ENCODE data around the gene DMD.
"Not testable (repeated sequence)": the region's sequence is repeated elsewhere in the genome, so short reads cannot be mapped to it uniquely, and the experiment has no call there.

Gene DMD

DNA sequence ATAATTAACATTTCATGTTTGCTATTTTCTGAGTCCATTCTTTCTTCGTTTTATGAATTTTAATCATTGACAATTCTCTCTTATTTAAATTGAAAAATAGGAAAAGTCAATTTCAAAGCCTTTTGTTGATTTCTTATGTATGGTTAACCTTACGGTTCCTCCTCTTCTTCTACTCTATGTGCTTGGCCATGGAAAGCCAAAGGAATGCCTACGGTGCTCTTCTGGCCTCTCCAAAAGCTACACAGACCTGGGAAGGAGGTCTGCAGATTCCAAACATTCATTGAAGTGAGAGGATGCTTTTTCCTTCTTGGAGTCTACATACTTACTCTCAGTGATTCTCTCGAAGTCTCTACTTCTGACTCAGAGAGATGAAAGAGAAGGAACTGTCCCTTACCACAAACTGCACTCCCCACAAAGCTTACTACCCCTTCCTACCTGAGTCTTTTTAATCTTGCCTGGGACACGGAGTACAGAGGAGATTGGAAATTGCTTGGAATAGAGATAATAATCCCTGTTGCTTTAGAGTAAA lies 1276.4 kb downstream of the DMD start:
- no peak for DNase-seq

DNA sequence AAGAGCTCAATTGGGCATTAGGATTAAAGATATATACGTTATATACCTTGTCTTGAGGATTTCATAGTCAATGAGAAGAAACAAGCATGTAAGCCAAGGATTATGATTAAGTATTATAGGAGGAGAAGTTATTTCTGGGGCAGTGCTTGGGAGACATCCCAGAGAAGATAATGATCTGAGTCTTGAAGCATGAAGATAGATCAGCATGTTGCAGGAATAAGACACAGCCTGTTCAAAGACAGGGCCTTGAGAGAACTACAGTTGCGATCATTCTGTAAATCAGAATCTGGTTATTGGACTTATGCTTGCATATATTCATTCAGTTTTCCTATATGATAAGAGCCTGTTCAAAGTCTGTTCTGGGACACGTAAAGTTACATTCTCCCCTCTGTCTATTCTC lies 1277.3 kb downstream of the DMD start:
- DNase-seq = no peak

DNA sequence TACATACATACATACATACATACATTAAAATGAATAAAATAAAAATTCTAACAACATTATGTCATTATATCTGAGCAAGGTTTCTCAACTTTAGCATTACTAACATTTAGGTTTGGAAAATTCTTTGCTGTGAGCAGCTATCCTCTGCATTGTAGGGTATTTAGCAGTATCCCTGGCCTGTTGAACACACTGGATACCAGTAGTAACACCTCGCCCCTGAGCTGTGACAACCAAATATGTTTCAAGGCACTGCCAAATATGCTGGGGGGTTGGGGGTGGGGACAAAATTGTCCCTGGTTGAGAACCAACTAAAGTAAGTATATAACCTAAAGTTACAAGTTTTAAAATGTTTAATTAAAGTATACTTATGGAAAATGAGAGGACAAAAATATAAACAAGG lies 1278.6 kb downstream of the DMD start:
- DNase-seq = no peak

DNA sequence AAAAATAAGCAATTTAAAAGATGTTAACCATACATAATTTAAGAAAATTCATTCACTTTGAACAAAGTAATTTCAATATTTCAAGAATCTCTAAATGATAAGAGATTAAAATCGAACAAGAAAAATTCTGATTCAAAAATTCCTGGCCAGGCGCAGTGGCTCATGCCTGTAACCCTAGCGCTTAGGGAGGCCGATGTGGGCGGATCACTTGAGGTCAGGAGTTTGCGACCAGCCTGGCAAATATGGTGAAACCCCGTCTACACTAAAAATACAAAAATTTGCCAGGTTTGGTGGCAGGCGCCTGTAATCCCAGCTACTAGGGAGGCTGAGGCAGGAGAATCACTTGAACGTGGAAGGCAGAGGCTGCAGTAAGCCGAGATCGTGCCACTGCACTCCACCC lies 1279.0 kb downstream of the DMD start:
- DNase-seq = not testable (repeated sequence)

DNA sequence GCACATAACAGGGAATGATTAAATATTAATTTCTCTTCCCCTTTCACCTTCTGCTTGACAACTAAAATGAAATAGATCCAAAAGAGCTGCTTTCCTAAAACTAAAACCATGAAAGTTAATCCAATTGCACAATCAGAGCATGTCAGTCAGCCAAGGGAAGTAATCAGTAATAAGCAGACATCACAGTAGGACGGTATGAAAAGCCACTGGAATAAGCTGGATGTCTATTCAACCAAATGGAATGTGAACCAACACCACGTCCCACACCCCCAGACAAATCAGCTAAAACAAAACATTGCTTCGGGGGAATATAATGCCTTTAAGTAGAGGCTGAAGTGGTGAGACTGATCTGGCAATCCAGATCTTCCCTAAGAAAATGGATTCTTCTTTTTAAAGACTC lies 1280.1 kb downstream of the DMD start:
- DNase-seq = no peak

DNA sequence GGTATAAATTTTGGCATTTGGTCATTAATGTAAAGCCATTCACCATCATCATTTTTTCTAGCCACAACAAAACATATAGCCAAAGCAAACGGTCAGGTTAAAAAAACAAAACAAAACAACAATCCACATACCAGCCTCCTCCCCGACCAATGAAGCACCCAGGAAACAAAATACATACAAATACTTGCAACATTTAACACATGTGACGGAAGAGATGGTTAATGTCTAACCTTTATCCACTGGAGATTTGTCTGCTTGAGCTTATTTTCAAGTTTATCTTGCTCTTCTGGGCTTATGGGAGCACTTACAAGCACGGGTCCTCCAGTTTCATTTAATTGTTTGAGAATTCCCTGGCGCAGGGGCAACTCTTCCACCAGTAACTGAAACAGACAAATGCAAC lies 1282.0 kb downstream of the DMD start:
- DNase-seq = no peak

DNA sequence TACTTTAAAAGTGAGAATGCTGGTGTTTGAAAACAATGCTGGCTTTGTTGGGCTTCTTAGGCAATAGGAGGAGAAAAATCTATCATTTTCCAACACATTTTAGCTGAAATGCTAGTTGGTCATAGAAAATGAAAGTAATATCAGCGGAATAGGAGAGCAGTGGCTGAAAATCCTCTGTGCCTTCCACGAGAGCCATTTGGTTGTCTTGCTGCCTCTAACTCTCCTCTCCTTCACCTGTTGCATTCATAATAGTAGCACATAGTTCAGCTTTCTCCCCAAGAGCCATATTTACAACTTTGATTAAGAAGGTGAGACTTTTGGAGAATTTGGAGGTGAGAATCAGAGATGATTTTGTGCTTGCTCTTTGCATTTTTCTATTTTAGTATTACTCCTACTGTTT lies 1290.1 kb downstream of the DMD start:
- no peak for DNase-seq

DNA sequence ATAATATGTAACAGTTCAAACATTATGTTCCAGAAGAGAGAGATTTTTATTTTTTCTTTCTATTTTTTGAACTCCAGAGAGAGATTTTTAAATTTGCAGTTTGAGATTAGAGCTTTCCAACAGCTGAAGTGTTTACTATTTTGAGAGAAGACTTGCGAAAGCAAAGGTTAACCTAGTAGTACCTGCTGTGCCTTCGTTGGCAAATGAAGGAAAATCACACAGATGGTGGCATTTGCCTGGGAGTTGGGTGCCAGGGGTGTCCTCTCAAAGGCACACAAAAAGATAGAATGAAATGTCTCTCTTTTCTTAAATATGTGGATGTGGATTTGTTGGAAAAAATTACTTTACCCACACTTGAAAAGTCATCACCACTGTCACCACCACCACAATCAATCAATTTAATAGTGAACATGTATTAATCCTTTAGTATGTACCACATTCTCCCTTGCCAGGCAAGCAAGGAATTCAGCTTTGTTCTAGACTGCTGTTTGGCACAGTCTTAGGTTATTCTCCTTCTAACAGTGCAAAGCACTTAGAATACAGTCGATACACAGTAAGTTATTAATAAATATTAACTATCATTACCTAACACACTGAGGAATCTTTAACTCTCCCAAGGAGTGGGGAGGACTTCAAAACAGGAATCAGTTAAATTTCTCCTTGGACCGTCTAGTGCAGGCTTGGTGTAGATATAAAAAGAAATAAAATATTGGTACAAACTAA lies 1301.3 kb downstream of the DMD start:
- no peak for DNase-seq

DNA sequence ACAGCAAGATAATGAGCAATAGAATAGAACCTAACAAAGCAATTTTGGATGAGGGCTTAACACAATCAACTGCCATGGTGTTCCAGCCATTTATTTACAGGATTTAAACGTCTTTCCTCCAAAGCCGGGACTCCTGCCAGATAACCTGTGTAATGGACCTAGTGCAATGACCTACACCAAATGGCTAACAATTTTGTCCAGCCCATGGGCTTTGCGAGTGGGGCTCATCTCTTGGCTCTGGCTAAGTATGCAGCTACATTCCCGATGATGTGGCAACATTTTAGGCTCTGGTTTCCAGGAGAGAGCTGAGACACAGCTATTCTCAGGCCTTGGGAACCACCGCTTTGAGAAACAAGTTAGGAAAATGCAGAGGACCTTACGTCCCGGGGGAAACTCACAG lies 1317.2 kb downstream of the DMD start:
- DNase-seq = no peak

DNA sequence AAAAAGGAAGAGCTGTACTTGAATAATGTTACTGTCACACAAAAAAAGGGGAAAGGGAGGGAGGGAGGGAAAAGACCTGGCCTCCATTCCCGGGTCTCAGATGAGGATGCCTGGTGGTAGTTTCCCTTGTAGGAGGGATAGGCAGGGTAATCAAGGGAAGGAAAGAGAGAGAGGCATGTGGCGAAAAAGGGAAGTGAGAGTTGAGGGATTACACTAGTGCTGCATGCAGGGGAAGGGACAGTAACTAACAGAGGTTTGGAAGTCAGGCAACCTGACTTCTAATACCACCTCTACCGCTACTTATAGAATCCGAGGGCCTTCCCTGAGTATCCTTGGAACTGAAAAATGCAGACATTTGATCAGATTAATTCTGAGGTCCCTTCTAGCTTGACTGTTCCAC lies 1317.8 kb downstream of the DMD start:
- DNase-seq = no peak

DNA sequence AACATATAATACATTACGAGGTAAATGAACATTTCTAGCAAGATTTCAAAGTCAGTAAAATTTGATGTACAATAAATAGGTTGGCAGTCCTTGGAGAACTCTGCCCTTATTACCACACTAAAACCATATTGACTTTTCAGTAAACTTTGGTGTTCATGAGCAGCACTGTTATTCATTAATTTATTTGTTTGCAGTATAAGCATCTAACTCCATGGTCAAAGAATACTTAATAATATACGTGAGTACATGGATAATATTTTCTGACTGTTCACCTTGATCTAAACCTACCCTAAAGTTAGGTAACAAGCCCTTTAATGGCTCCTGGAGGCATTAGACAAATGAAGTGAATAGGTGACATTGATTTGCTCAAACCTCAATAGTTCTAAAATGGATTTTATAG lies 1322.3 kb downstream of the DMD start:
- DNase-seq = no peak

DNA sequence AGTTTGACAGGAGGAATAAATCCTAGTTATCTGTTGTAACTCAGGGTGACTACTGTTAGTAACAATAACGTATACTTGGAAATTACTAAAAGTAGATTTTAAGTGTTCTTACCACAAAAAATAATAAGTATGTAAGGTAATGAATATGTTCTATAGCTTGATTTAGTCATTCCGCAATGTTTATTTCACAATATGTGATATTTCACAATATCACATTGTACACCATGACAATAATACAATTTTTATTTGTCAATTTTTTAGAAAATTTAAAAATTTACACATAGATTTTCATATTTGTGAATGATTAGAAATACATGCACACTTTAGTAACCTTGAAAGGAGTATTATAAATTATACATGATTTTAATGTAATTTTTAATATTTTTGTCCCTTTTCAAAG lies 1326.8 kb downstream of the DMD start:
- no peak for DNase-seq

DNA sequence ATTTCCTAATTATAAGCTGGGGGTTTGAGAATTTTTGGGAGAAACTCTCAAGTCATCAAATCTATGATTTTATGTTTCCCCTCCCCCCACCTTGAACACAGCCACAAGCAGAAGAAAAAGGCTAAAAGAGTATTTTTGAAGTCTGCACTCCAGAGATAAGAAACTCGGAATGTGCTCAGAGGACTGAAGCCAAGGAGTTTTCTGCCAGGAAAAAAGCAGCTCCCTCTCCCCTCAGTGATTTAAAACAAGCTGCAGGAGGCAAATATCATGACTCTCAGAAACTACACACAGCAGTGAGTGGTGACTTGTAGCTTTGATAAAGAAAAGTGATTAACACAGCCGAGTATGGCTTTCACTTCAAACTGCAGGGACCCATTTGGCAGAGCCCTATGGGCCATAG lies 1339.3 kb downstream of the DMD start:
- no peak for DNase-seq

DNA sequence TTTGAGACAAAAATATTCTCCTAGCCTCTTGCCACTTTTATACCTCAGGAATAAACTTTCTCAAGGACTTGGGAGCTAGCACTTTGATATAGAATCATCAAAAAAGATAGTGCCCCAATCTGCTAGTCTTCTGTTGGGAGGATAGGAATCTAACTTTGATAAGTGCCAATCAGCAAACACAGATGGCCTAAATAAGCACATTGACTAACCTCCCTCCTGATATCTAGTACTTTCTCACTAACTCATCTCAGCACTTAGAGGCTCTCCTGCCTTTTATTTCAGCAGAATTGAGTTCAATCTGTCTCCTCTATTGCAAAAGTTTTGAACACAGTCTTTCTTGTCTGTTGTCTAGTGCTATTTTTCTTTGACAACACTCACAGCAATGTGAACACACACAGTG lies 1341.1 kb downstream of the DMD start:
- no peak for DNase-seq

DNA sequence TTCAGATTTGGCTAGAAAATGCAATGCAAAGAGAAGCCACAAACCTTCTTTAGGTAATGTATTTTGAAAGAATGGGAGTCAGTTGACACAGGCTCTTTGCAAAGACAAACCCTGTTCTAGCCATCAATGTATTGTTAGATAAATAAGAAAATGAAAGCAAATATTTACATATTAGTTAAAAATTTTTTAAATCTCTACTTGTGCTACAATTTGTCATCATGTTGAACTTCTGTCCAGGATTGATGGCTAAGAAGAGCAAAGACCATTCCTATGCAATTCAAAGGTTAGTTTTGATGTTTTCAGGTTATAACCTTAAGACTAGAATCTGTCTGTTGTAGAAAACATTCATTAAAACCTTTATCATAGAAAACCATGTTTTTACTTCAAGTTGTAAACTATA lies 1350.7 kb downstream of the DMD start:
- DNase-seq = no peak

DNA sequence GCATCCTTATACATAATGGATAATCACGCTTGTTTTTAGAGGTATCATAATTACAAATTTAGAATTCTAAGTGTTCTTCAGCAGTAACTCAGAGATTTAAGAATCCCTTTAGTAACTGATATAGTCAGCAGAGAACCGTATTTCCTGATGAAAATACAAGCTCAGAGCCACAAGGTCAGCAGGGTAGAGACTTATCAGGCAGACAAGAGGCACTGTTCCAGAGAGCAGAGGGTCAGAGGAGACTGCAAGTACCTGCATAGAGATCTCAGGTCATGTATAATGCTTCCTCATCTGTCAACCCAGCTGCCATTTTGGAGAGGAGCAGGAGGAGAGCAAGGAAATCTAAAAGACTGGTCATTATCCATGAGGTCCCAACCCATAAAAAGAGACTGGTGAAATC lies 1352.4 kb downstream of the DMD start:
- no peak for DNase-seq

DNA sequence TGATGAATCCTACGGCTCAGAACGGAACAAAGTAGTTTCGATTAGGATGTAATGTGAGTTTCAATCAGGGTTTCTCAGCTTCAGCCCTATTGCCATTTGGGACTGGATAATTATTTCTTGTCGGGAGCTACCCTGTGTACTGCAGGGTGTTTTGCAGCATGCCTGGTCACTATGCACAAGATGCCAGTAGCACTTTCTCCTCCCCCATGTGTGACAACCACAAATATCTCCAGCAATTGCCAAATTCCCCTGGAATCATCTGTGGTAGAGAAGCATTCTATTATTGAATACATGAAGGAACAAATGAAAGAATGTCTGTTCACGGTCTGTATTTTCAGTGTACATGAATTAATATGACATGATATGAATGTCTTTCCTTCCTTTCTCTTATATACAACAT lies 1356.6 kb downstream of the DMD start:
- DNase-seq = no peak

DNA sequence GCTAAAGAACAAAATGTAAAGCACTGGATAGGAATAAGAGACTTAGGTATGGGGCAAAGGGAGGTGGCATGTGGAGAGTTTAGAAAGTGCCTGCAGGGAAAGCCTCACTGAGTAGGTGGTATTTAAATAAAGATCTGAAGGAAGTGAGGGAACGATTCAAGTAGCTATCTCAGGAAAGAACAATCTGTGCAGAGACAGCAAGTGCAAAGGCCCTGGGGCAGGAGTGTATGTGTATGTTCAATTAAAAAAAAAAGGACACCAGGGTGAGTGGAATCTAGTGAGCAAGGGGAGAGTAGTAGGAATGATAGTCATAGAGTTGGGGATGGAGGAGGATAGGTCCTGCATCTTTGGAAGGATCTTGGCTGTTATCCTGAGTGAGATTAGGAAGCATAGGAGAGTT lies 1359.6 kb downstream of the DMD start:
- DNase-seq = no peak

DNA sequence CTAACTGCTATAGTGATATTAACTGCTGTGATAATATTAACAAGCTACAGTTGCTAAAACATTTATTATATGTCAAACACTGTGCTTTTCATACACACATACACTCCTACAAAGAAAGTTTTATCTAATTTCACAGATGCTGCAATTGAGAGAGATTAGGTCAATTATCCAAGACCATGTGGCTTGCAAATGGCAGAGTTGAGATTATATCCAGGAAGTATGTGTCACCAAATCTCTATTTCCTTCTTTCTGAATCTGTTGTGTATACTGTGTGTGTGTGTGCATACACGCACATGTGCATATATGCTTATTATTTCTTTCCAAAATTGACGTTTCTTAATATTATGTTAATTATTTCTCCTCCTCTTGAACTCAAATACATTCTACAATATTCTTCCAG lies 1363.6 kb downstream of the DMD start:
- no peak for DNase-seq

DNA sequence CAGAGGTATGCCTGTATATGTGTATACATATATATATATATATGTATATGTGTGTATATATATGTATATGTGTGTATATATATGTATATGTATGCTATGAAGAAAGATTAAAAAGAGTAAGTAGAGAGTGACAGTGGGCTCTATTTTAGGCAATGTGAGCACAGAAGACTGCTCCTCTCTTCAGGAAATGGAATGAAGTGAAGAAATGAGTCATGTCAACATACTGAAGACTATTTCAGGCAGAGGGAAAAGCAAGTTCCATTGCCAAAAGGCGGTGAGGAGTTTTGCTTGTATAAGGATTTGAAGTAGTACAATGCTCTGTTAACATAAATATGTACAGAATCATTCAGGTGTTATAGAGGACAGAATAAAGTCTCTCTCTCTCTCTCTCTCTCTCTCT lies 1366.3 kb downstream of the DMD start:
- no peak for DNase-seq

DNA sequence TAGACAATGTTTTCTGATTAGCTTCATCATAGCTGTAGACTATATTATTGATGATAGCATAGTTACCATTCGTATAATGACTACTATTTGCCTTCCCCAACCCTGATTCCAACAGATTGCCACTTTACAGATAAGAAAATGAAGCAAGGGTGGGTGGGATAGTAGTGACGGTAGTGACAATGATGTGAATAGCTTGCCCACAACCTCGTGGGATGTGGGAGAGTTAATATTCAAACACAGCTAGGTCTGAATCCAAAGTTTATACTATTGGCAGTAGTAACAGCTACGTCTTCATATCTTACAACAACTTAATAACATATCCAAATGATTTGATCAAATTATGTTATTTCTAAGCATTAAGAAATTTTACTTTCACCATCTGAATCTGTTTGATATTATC lies 1372.7 kb downstream of the DMD start:
- DNase-seq = no peak

DNA sequence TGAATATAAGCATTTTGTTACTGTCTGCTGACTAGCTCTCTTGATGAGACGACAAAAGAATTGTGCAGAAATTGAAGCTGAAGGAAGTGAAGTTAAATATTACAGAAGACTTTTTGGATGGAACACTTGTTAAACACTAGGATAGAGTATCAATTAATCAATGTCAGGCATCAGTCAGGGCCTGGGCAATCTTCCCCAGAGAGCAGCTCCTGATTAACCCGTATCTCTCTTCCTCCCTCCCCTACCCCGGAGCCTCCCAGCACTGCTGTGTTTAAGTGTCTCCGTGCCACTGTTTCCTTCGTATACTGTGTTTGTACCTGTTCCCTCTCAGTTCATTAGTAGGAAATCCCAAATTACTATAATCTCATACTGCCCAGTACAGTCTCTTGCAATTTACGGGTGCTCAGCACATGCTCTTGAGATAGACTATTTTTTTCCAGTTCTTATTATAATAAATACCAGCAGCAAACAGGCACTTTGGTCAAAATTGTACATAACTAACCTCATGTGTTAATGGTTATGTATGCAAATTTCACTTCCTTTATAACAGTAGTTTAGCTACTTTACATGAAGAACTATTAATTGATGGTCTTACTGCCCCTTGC lies 1373.8 kb downstream of the DMD start:
- no peak for DNase-seq

DNA sequence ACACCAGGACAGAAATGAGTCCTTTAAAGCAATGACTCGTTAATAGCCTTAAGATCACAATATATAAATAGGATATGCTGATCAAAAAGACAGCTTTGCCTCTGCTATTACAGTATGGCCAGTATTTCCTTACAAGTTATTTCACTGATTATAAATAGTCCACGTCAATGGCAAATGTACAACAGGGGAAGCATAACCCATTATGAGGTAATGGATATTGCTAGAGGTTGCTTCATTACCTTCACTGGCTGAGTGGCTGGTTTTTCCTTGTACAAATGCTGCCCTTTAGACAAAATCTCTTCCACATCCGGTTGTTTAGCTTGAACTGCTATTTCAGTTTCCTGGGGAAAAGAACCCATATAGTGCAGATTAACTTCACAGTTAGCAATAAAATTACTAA lies 1374.9 kb downstream of the DMD start:
- DNase-seq = no peak

DNA sequence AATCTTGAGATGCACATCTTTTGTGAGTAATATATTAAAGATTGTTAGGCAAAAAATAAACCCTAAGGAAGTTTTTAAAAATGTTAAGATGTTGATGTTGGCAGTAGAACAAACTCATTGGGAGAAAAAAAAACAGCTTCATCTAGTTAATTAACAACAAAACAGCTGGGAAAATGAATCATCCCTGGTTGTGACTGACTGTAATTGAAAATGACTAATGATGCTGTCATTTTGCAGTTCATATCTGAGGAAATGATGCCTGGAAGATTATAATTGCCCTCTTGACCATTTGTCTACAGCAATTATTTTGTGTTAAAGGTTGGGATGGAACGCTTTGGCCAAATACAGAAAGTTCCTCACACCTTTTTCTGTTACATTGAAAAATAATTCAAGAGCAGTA lies 1379.1 kb downstream of the DMD start:
- no peak for DNase-seq

Measured in stimulated activated CD4-positive, alpha-beta T cell treated with anti-CD3 and anti-CD28 coated beads, Interleukin-4, amount 100 ng/mL, for 24 hours (primary cell).